NT2/D1 (cell line): ENCODE results near the gene TNFRSF6B.

ENCODE experiments used
- SUZ12 ChIP-seq: IDR thresholded peaks from 2 replicates; pipeline ENCODE4 v1.6.1; 2011; ENCODE audit not compliant: insufficient read length, insufficient read depth; ENCODE audit errors: extremely low read depth
- YY1 ChIP-seq: IDR thresholded peaks from 2 replicates; pipeline ENCODE4 v1.6.1; 2011; ENCODE audit not compliant: insufficient read length, insufficient read depth
- ZNF274 ChIP-seq: IDR thresholded peaks from 2 replicates; pipeline ENCODE4 v1.6.1; 2011; ENCODE audit warnings: mild to moderate bottlenecking, low read depth, low read length

DNA sequence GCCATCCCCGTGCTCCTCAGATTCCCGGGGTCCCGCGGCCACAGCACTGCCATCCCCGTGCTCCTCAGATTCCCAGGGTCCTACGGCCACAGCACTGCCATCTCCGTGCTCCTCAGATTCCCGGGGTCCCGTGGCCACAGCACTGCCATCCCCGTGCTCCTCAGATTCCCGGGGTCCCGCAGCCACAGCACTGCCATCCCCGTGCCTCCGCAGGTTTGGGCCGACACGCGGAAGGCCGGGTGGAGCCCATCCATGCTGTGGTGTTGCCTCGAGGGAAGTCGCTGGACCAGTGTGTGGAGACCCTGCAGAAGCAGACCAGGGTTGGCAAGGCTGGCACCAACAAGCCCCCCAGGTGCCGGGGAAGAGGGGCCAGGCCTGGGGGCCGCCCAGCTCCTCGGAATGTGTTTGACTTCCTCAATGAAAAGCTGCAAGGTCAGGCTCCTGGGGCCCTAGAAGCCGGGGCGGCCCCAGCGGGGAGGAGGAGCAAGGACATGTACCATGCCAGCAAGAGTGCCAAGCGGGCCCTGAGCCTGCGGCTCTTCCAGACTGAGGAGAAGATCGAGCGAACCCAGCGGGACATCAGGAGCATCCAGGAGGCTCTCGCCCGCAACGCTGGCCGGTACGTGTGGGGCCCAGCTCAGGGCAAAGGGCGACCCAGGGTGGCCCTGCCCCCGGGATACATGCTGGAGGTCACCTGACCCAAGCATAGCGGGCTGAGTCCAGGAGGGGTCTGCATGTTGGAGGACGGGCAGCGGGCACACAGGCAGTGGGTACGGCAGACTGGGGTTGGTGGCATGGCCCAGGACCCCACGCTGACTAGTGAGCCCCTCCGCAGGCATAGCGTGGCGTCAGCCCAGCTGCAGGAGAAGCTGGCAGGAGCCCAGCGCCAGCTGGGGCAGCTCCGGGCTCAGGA lies 38.8 kb downstream of the TNFRSF6B start:
- TF ChIP-seq YY1 = no peak
- no peak for TF ChIP-seq ZNF274
- no peak for TF ChIP-seq SUZ12
